Measurements from ENCODE around the gene BMP3.
"Not testable (repeated sequence)": the region's sequence is repeated elsewhere in the genome, so short reads cannot be mapped to it uniquely, and the experiment has no call there.

BMP3 gene

GRCh38 chr4:81030061-81030980 is at the start of gene BMP3:
Gene BMP3 (plus strand): TSS chr4:81030708. CDS start chr4:81031285, 577 bp downstream.
- DNase-seq (ENCODE audit: low read depth), result no peak

GRCh38 chr4:80986011-80986410 is 44.5 kb upstream of the BMP3 start:
- no peak for DNase-seq (ENCODE audit: low read depth)

GRCh38 chr4:80989921-80990544 is 40.5 kb upstream of the BMP3 start:
- peak; percentile 4 for DNase-seq (ENCODE audit: low read depth)

GRCh38 chr4:80990851-80991250 is 39.7 kb upstream of the BMP3 start:
- DNase-seq (ENCODE audit: low read depth), result no peak

- no peak for DNase-seq (ENCODE audit: low read depth)
These were observed 30.6 kb upstream of the BMP3 start for GRCh38 chr4:80999943-81000342.

GRCh38 chr4:81003597-81004111 is 26.9 kb upstream of the BMP3 start:
- no peak for DNase-seq (ENCODE audit: low read depth)

GRCh38 chr4:81007417-81007816 is 23.1 kb upstream of the BMP3 start:
- no peak for DNase-seq (ENCODE audit: low read depth)

GRCh38 chr4:81016566-81016965 is 13.9 kb upstream of the BMP3 start:
- DNase-seq (ENCODE audit: low read depth), result not testable (repeated sequence)

GRCh38 chr4:81019006-81019405 is 11.5 kb upstream of the BMP3 start:
- DNase-seq (ENCODE audit: low read depth), result no peak

GRCh38 chr4:81021142-81021944 is 9.2 kb upstream of the BMP3 start:
- DNase-seq (ENCODE audit: low read depth), result no peak

- no peak for DNase-seq (ENCODE audit: low read depth)
These were observed 8.5 kb upstream of the BMP3 start for GRCh38 chr4:81021981-81022380.

GRCh38 chr4:81023484-81023883 is 7.0 kb upstream of the BMP3 start:
- no peak for DNase-seq (ENCODE audit: low read depth)

GRCh38 chr4:81030981-81031791 is 678 bp downstream of the BMP3 start:
- no peak for DNase-seq (ENCODE audit: low read depth)

GRCh38 chr4:81031796-81032551 is 1.5 kb downstream of the BMP3 start:
- DNase-seq (ENCODE audit: low read depth), result no peak

GRCh38 chr4:81032771-81033684 is 2.5 kb downstream of the BMP3 start:
- DNase-seq (ENCODE audit: low read depth), result no peak

GRCh38 chr4:81038636-81039350 is 8.3 kb downstream of the BMP3 start:
- no peak for DNase-seq (ENCODE audit: low read depth)

GRCh38 chr4:81039351-81039972 is 9.0 kb downstream of the BMP3 start:
- DNase-seq (ENCODE audit: low read depth), result no peak

GRCh38 chr4:81040012-81040659 is 9.6 kb downstream of the BMP3 start:
- no peak for DNase-seq (ENCODE audit: low read depth)
